GM23338 (cell line): ENCODE results near the gene TYMP. TPM values are rescaled to one million over a fixed set of nuclear protein-coding genes. Genes with fewer than 3 reads are reported as not detected.
A peak's percentile ranks its signal among the peaks of the same experiment; 100 is the strongest.

ENCODE experiments used
- ATAC-seq: fragments of 200-7000 bp; cut with Tn5 transposase; 3 replicates; pipeline ENCODE4 v1.9.1; 2020
- DNase-seq: peaks from one replicate; pipeline ENCODE4 v3.0.0-alpha.2; 2015; ENCODE audit warnings: low spot score
- H2AFZ ChIP-seq: fragments of 200-600 bp; sonication (generic); 2 replicates; pipeline ENCODE4 v1.8.0; 2016; ENCODE audit warnings: antibody characterized with exemption, mild to moderate bottlenecking, moderate library complexity
- H3F3A ChIP-seq: fragments of 200-600 bp; sonication (generic); replicated peaks from 2 replicates; pipeline ENCODE4 v1.8.0; 2017; ENCODE audit warnings: antibody characterized with exemption, mixed run types, low read depth
- H3K27ac ChIP-seq: fragments of 200-600 bp; sonication (generic); 2 replicates; pipeline ENCODE4 v1.6.1; 2016; ENCODE audit warnings: low read depth
- H3K27me3 ChIP-seq: fragments of 200-600 bp; sonication (generic); 2 replicates; pipeline ENCODE4 v1.8.0; 2016; ENCODE audit warnings: mild to moderate bottlenecking, mixed run types, moderate library complexity; ENCODE audit not compliant: insufficient read depth
- H3K36me3 ChIP-seq: fragments of 200-600 bp; sonication (generic); 2 replicates; pipeline ENCODE4 v1.8.0; 2016; ENCODE audit warnings: mild to moderate bottlenecking; ENCODE audit not compliant: insufficient read depth
- H3K4me1 ChIP-seq: fragments of 200-600 bp; sonication (generic); 2 replicates; pipeline ENCODE4 v1.8.0; 2016; ENCODE audit warnings: mild to moderate bottlenecking, moderate library complexity; ENCODE audit not compliant: insufficient read depth
- H3K4me2 ChIP-seq: fragments of 200-600 bp; sonication (generic); 2 replicates; pipeline ENCODE4 v1.7.1; 2017; ENCODE audit warnings: mixed run types
- H3K4me3 ChIP-seq: fragments of 200-600 bp; sonication (generic); 2 replicates; pipeline ENCODE4 v1.6.1; 2016; ENCODE audit warnings: mixed run types
- H3K79me2 ChIP-seq: fragments of 200-600 bp; sonication (generic); replicated peaks from 2 replicates; pipeline ENCODE4 v1.8.0; 2017; ENCODE audit warnings: mild to moderate bottlenecking; ENCODE audit not compliant: insufficient read depth
- H3K9me2 ChIP-seq: fragments of 200-600 bp; sonication (generic); 2 replicates; pipeline ENCODE4 v1.8.0; 2017; ENCODE audit not compliant: insufficient read depth
- H4K20me1 ChIP-seq: fragments of 200-600 bp; sonication (generic); replicated peaks from 2 replicates; pipeline ENCODE4 v1.8.0; 2017; ENCODE audit warnings: mild to moderate bottlenecking; ENCODE audit not compliant: insufficient read depth
- H3K27ac Mint-ChIP-seq: 2 replicates; pipeline ENCODE4 v1.8.0; 2020; ENCODE audit warnings: inconsistent platforms, mild to moderate bottlenecking, moderate library complexity, mixed read lengths
- H3K27me3 Mint-ChIP-seq: 3 replicates; pipeline ENCODE4 v1.8.0; 2022; ENCODE audit warnings: low read depth, mild to moderate bottlenecking, moderate library complexity, mixed read lengths, inconsistent platforms; ENCODE audit not compliant: insufficient read depth, poor library complexity
- H3K36me3 Mint-ChIP-seq: 3 replicates; pipeline ENCODE4 v1.8.0; 2021; ENCODE audit warnings: low read depth, mild to moderate bottlenecking, inconsistent platforms, moderate library complexity, mixed read lengths
- H3K4me1 Mint-ChIP-seq: 3 replicates; pipeline ENCODE4 v1.8.0; 2020; ENCODE audit warnings: mild to moderate bottlenecking, inconsistent platforms, mixed read lengths
- H3K4me3 Mint-ChIP-seq: 3 replicates; pipeline ENCODE4 v1.8.0; 2021; ENCODE audit warnings: moderate library complexity, mild to moderate bottlenecking, inconsistent platforms, mixed read lengths
- H3K9me3 Mint-ChIP-seq: 3 replicates; pipeline ENCODE4 v1.8.0; 2020; ENCODE audit warnings: moderate library complexity, mild to moderate bottlenecking, inconsistent platforms, mixed read lengths
- CTCF ChIP-seq, 2 experiments: fragments of 200-600 bp in 1 of 2; sonication (generic) in 1 of 2; conservative IDR thresholded peaks; 2 replicates each; pipeline versions ENCODE4 v1.5.1 to v1.6.1; 2016 to 2017; ENCODE audit warnings: antibody characterized with exemption in 2 of 2, low read depth in 2 of 2, mild to moderate bottlenecking in 2 of 2, moderate library complexity in 1 of 2
- ETS1 ChIP-seq: IDR thresholded peaks from 2 replicates; pipeline ENCODE4 v1.6.1; 2016; ENCODE audit warnings: antibody characterized with exemption
- EZH2phosphoT487 ChIP-seq: fragments of 200-600 bp; sonication (generic); IDR thresholded peaks from one replicate; pipeline ENCODE4 v1.8.1; 2018; ENCODE audit warnings: antibody characterized with exemption; ENCODE audit not compliant: unreplicated experiment
- JUNB ChIP-seq: IDR thresholded peaks from one replicate; pipeline ENCODE4 v1.6.1; 2016; ENCODE audit warnings: antibody characterized with exemption; ENCODE audit not compliant: unreplicated experiment
- NANOG ChIP-seq: IDR thresholded peaks from 2 replicates; pipeline ENCODE4 v1.6.1; 2016; ENCODE audit warnings: antibody characterized with exemption, borderline replicate concordance
- REST ChIP-seq: IDR thresholded peaks from one replicate; pipeline ENCODE4 v1.6.1; 2018; ENCODE audit warnings: antibody characterized with exemption; ENCODE audit not compliant: unreplicated experiment
- ZNF331 ChIP-seq: fragments of 250-450 bp; sonication (Bioruptor Pico); IDR thresholded peaks from 2 replicates; pipeline ENCODE4 v1.5.0; 2020; ENCODE audit warnings: low read depth, mild to moderate bottlenecking, moderate library complexity
- ZNF462 ChIP-seq: fragments of 250-450 bp; sonication (Bioruptor Pico); IDR thresholded peaks from 2 replicates; pipeline ENCODE4 v1.5.0; 2020; ENCODE audit warnings: mild to moderate bottlenecking, moderate library complexity
- polyA plus RNA-seq: library from polyadenylated mRNA; unstranded; fragments of >200 nt; fragmentation: Nextera tagmentation; extraction: Ambion mirVana; gene quantifications from 2 replicates; pipeline ENCODE4 v1.2.1, GENCODE V29; 2016
- total RNA-seq: library from RNA; depleted of rRNA; stranded (reverse); fragments of >200 nt; shearing (Covaris generic); gene quantifications from 2 replicates; pipeline ENCODE4 v1.2.3, GENCODE V29; 2014

The TYMP gene
- total and polyA plus RNA-seq, 2 experiments from 2014 or later, result 0.28 to 1.8 TPM

GRCh38 chr22:50483106-50483505 is 46.7 kb downstream of the TYMP start:
- Mint-ChIP-seq H3K27me3 (peaks cover 30% of the 10 kb centered on the region), H3K4me3 (0 out of 3 replicates have a peak overlapping the region, but pooled peaks have one; percentile 14), H3K4me1 (peaks cover 3% of the 10 kb centered on the region; the same call in 1 of the 3 replicates), H3K36me3 (0 out of 3 replicates have a peak, but pooled peaks cover 3% of the 10 kb centered on the region), H3K9me3 (no peaks in the 10 kb centered on the region; the same call in 2 of the 3 replicates), H3K27ac (no peak overlapping the region)
- TF ChIP-seq NANOG (no peak), REST (no peak), ZNF462 (no peak), EZH2phosphoT487 (no peak), ZNF331 (CRISPR knock-in tag) (no peak), JUNB (no peak), CTCF (conservative IDR thresholded peaks at IDR 0.05; ENCODE audit: low read depth in 2 of 2) (no peak), ETS1 (no peak)
- no peaks in the 10 kb centered on the region for H4K20me1 ChIP-seq
- ATAC-seq (no peak), DNase-seq (no peak)
- H3K4me1 ChIP-seq, result no peaks in the 10 kb centered on the region
- H3K9me2 ChIP-seq, result no peaks in the 10 kb centered on the region
- H3K27ac ChIP-seq, result no peak overlapping the region
- no peaks in the 10 kb centered on the region for H3K79me2 ChIP-seq
- H3K4me3 ChIP-seq, result no peak overlapping the region
- H3K36me3 ChIP-seq, result no peaks in the 10 kb centered on the region
- H2AFZ ChIP-seq, result no peak overlapping the region
- H3K4me2 ChIP-seq, result no peak overlapping the region
- H3K27me3 ChIP-seq, result peaks cover 23% of the 10 kb centered on the region
- H3F3A ChIP-seq, result no peaks in the 10 kb centered on the region
